Hippocampal formation (tissue), 2 donors: Measurements from ENCODE around the gene PRKCH.

ENCODE experiments used
- DNase-seq, 2 donors: peaks; one replicate each; lab custom pipeline; 2025; lab: John Stamatoyannopoulos, UW

PRKCH gene

DNA sequence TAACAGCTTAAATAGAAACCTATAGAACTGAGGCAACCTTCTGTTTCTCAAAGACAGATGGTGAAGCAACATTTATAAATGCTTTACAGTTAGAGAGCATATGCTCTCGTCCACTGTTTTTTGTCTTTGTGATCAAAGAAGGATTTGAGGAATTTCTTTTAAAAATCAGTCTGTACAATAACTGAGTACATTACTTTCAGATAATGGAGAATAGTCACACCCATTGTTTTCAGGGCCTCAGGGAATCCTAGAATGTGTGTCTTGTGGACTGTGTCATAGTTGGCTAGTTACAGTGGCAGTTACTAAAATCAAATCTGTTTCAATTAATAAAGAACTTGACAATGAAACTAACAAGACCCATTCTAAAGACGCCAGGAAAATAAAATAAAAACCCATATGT is 107.9 kb downstream of the PRKCH start:
- DNase-seq = peak in 1 of 2 donors; percentile 3

DNA sequence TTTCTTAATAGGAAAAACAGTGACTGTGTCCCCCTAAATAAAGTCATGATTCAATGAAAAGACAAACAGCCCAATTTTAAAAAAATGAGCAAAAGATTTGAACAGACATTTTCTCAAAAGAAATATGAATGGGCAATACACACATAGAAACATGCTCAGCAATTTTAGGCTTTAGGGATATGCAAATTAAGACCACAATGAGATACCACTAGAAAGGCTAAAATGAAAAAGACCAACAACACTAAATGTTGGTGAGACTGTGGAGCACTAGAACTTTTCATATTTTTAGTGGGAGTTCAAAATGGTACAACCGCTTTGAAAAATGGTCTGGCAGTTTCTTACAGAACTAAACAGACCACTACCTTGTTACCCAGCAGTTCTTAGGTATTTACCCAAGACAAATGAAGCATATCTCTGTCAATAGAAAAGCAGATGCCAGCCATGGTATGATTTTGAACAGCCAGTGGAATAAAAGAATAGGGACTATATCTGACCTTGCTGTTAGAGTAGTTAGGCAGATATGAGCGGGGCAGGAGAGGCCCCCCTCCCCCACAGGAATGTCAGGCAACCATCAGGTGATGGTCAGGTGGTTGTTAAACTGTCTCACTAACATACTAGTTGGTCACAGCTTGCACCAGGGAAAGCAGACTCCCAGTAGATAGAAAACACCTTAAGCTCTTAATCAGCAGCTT is 108.8 kb downstream of the PRKCH start:
- DNase-seq = no peak

DNA sequence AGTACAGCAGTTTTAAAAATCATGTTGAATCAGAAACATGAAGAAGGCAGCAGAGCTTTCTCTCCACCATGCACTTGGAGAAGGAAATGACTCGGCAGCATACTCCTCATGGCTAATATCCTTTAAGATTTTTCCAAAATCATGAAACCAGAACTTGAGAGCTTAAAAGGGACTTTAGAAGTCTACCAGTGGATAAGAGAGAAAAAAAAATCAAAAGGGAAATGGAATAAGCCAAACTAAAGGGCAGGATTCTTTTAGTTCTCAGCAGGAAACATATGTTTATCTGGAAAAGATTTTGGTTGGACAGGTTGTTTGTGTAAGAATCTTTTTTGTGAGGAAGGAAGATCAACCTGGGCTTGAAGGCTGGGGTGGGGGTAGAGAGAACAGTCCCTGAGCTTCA is 111.8 kb downstream of the PRKCH start:
- no peak for DNase-seq

DNA sequence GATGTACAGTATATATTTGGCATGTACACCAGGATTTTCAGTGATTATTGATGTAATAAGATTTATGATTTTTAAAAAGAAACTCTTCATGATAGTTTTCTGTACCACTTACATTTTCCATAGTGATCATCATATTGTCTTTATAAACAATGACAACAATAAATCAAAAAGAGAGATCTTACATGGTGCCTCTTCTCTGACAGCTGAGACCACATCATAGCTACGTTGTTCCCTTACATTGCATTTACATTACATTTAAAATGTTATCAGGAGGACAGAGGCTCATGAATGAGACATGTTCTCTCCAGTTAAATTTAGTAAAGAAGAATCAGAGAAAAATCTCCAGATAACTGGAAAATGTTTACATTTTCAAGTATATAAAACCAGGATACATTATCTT is 112.4 kb downstream of the PRKCH start:
- no peak for DNase-seq

DNA sequence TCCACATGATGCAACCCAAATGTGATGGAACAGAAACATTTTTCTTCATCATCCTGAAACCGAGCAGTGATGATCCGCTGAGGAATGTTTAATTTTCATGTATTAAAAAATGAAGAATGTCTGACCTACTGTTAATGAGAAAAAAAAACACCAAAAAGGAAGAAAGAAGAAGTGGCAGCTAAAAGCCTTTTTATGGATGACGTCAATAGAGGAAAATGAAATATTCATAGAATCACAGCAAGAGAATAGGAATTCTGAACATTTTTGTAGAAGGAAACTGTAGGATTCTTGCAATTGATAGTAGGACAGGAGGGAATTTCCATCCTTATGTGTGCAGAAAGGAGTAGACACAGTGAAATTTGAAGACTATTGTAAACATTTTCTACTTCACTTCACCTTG is 112.9 kb downstream of the PRKCH start:
- no peak for DNase-seq

DNA sequence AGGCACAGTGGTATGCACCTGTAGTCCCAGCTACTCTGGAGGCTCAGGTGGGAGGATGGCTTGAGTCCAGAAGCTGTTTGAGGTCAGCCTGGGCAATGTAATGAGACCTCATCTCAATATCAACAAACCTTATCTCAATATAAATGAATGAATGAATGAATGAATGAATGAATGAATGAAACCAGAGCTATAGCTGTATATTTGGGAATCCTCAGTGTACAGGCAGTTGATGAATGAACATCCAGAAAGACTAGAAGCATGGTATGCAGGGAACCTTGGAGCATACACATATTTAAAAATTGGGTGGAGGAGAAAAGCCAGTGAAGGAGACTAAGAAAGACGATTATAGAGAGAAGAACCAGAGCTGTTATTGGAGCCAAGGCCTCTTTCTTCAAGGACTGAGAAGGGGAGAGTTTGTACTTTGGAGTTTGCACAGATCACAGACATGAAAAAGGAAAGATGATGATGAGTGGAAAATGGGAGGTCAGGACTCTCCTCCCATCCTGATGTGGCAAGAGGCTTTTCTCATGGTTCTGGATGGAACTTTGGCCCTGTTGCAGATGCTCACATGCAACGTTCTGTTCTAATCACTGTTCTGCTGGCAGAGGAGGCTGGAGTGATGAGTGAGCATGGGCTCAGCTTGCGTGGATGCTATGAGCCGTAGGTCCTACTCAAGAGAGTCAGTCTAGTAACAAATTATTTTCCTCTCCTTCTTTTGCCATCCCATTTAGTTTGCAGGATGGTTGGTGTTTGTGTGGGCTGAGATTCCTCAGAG is 114.4 kb downstream of the PRKCH start:
- no peak for DNase-seq

DNA sequence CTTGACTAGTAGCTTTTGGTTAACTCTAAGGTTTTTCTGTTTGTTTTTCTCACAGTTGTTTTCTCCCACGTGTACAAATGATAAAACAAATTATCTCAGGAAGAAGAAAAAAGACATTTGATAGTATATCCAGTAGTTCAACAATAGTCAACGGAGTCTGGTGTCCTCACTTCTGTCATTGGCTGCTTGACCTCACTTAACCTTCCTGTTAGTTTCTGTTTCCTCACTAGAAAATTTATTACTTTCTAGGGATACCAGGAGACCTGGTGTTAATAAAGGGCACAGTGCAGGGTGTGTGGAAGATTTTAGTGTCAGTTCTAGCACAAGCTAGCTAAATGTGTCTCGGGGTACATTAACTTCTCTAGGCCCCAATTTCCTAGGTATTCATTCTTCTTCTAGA is 116.0 kb downstream of the PRKCH start:
- DNase-seq = no peak

DNA sequence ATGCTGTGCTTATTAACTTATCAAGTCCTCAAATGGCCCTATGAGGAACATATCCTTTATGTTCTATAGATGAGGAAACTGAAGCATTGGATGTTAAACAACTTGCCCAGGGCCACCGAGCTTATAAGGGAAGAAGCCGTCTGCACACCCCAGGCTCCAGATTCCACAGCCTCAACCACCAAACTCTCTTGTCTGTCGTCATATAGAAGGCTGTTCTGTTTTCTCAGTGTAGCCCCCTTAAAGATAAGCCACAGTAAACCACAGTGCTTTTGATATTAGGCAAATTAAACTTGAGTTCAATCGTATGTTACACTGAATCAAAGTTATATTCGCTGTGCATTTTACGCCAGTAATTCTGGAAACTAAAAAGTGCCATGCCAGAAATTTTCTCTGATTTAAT is 116.7 kb downstream of the PRKCH start:
- no peak for DNase-seq

DNA sequence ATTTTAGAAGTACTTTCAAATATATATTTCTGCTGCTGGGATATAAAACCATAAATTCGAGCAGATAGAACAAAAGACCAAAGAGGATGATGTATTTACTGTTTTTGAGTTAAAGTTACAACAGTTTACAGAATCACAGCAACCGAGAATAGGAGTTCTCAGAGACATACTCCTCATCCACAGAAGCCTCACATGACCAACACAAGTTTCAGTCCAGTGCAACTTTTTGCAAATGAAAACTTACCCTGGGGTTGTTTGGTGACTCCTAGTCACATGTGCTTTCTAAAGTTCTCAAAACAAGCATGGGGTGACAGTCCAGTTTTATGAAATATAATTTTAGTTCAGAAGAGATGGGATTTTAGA is 117.1 kb downstream of the PRKCH start:
- DNase-seq = no peak

DNA sequence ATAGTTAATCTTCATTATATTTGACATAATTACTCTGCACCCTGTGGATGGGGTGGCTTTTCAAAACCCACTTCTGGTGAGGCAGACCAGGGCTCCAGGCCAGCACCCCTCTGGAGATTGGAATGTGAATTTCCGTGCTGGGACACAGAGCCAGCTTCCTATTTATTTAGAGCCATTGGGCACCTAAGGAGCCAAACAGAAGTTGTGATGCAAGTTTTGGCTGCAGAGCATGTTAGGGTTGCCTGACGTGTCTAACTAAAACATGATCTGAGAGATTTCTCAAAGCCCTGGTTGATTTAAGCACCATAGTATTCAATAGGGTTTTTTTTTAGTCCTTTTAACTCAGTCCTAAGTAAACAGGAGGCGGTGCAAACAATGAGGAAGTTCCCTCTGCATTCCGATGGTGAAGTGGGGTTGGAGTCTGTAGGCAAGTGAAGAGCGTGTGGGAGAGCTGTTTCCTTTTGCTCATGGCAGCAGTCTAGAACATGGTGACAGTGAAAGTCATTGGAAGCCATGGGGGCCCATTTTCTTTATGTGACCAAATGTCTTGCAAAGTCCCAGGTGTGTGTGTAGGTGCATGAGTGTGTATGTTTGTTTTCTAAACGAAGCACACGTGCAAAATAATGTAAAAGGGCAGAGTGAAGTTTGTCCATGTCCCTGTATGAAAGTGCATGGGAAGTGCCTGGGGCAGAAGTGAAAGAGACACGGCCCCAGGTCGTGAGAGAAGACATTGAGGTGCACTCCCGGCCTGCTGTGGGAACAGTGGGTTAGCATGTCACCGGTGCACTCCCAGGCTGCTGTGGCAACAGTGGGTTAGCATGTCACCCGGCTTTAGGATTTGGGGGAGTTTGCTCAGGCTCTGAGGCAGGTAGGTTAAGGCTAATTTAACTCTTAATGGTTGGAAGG is 117.7 kb downstream of the PRKCH start:
- peak; percentile 10 to 26 for DNase-seq

DNA sequence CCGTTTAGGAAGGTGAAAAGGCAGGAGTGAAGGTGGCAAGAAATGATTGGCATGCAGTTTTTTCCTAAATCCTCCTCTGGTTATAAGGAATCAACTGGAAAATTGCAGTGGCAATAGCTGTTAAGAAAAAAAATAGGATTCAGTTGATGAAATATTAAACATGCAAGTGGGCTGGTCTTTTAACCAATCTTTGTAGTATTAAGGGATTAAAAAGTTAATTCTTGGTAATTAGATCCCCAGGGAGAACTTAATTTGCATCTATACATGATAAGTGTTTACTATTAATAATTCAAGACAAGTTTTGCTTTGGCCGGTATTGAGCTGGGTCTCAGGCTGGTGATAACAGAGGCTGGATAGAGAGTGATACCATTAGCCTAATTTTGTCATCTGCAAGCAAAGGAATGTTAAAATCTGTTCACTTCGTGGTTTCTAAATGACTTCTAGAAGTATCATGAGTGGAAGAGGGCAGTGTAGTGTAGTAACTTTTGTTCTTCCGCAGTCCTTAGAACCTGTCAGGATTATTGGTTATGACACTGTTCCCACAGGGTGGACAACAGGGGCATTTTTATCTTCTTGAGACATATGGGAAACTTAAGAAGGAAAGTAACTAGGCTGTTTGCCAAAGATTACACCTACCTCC is 118.5 kb downstream of the PRKCH start:
- DNase-seq = no peak

DNA sequence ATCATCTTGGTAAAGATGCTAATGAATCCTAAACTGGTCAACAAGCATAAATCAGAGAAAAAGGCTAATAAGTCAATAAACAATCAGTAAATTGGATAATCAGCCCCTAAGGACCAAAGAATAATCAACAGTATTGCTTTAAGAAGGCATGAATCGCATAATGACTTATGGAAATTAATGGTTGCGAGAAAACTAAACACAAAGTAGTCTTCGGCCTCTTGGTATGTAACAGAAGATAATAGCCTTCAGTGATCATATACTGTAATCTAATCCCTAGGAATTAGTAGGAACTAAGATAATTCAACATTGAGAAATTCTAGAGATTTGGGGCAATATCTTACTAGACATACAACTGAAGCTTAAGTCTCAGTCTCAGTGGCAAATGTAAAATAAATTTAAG is 122.1 kb downstream of the PRKCH start:
- DNase-seq = no peak

DNA sequence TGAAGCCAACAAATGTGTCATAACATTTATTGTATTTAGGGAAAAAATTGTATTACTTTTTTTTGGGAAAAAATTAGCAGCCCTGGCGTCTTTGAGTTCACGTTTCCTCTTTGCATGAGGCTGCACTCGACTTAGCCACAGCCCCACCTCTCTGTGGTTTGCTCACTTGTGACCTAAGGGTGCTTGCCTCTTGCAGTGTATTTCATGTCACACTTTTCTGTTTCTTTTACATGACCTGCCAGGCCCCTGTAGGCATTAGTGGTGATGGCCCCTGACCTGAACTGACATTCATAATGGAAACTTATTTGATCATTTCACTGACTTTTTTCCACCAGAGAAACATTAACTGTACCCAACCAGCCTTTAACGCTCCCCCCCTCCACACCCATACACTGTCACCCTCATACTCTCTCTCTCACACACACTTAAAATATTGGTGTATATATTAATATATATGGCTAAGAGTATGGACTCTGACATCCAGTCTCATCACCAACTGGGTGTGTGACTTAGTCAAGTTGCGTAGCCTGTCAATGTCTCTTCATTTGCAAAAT is 122.9 kb downstream of the PRKCH start:
- no peak for DNase-seq

DNA sequence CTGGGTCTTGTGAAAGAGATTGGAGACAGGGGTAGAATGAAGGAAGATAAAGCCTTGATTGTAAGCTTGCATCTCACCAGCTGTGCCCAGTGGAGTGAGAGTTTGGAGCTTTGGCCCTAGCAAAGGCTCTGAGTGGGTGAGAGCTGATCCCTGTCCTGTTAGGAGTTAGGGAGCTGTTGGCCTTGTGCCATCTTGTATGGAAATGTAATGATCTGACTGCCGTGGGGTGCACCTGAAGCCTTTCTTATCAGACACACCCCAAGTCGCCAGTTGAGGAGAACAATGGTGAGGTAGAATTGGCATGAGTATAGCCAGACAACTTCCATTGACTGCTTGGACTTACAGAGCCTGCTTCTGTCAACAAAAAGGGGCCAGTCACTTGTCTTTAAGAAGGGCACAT is 130.1 kb downstream of the PRKCH start:
- DNase-seq = no peak

DNA sequence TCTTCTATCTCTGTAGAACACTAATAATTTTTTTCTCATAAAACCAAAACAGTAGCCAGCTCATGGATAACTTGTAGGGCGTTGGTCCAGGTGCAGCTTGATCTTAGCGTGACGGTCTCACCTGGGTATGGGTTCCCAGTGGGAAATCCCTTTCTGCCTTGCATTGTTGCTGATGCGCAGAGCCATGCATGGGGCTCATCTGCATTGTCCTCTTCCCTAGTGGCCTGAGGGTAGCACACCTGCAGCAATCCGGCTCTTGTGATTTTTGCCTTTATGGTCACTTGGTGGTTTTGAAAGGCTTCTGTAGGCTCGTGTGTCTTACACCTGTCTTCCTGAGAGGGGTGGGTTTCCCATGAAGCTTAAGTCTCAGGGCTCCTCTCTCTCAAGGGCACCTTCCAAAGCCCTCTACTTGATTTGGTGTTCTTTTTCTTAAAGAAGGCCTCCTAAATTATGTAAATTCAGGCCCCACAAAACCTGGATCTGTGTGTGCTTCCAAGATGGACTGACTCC is 130.6 kb downstream of the PRKCH start:
- DNase-seq = no peak

DNA sequence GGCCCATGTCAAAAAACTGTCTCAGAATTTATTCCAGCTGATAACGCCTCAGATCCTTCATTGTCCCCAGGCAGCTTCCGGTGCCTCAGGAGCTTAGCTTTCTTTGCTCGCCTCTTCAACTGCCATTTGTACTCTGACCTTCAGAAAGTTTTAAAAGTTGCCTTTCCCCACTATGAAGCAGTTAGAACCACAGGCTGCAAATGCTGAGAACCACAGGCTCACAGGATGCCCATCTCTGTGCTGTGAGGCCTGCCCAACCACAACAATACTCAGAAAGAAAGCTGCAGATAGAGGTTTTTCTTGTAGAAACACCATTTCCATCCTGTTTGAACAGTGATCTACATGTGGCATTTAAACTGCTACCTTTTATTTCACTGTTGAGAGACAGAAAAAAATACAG is 131.1 kb downstream of the PRKCH start:
- no peak for DNase-seq

DNA sequence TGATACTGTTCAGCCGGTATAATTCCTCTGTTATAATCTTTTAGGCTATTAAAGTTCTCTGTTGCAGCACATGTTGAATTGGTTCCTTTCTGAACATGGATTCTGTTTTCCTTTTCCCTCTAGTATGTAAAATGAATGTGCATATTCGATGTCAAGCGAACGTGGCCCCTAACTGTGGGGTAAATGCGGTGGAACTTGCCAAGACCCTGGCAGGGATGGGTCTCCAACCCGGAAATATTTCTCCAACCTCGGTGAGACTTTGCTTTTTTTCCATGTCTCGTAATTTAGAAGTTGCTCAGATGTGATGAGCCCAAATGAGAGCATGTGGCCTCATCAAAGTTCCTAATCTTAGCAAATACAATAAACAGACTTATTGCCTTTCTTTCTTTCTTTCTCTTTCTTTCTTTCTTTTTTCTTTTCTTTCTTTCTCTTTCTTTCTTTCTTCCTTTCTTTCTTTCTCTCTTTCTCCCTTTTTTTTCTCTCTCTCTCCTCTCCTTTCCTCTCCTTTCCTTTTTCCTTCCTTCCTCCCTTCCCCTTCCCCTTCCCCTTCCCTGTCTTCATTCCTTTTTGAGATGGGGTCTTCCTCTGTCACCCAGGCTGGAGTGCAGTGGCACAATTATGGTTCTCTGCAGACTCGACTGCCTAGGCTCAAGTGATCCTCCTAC is 131.9 kb downstream of the PRKCH start:
- no peak for DNase-seq

DNA sequence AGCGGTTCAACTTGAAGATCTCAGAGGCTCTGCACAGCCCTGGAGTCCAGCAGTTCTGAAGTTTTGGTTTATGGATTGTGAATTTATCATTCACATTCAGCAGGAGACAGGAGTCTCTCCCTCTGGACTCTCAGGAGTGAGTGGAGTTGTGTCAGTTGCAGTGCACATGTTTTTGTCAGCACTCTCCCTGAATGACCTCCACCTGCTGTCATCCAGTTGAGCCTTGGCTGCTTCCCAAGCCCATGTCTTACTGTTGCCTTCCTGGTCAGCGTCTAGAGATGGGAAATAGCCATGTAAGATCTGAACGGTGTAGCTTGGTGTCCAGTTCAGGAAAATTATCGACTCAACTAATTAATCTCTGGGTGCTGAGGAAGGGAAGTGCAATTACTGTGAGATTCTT is 133.2 kb downstream of the PRKCH start:
- DNase-seq = no peak

DNA sequence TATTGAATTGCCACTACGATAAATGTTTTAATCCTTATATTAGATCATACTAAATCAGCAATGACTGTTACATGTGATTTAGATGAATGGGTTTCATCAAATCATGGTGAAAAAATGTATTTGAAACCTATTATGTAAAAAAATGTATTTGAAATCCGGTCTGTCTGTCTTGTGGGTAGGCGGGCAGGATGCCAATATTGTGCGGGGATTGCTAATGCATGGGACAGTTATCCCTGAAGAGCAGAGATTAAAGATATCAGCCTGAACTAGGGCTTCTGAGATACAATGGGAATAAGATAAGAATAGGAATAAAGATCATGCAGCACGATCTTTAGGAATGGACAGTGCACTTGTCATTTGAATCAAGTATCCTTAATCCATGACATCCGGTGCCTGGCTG is 134.0 kb downstream of the PRKCH start:
- no peak for DNase-seq

DNA sequence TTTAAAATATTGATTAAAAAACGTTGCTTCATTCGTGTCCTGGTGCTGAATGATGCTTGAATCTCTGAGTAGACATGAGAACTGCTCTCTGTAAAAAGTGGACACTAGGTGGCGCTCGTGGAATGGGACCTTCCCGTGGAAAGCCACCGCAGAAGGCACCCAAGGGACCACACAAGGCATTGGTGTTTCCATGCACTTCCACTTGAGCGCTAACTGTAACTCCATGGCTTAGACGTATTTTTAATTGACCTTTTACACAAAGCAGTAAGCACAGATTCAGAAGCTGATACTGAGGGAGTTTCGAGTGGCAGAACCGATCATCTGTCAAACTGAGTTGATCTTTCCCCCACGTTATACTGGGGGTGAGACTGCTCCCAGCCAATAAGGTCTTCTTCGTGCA is 135.3 kb downstream of the PRKCH start:
- DNase-seq = peak; percentile 62 to 65

DNA sequence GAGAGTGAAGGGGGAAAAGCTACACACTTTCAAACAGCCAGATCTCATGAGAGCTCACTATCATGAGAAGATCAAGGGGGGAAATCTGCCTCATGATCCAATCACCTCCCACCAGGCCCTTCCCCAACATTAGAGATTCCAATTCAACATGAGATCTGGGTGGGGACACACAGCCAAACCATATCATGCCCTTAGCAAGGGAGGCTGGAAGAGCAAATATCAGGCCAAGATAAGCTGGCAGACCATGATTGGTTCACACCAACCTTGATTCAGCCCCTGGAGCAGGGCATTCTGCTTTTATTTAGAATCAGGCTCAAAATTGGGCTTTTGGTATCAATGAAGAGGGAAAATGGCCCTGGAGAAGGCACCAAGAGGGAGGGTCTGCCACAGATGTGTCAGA is 137.4 kb downstream of the PRKCH start:
- DNase-seq = no peak
